ENCODE results near the gene R3HDM4.
A peak's percentile ranks its signal among the peaks of the same experiment; 100 is the strongest.

The R3HDM4 gene

GRCh38 chr19:952680-953444 lies 39.8 kb upstream of the R3HDM4 start:
- peak; percentile 40 for DNase-seq (ENCODE audit: low read depth)
- TF ChIP-seq, protein P1, sequence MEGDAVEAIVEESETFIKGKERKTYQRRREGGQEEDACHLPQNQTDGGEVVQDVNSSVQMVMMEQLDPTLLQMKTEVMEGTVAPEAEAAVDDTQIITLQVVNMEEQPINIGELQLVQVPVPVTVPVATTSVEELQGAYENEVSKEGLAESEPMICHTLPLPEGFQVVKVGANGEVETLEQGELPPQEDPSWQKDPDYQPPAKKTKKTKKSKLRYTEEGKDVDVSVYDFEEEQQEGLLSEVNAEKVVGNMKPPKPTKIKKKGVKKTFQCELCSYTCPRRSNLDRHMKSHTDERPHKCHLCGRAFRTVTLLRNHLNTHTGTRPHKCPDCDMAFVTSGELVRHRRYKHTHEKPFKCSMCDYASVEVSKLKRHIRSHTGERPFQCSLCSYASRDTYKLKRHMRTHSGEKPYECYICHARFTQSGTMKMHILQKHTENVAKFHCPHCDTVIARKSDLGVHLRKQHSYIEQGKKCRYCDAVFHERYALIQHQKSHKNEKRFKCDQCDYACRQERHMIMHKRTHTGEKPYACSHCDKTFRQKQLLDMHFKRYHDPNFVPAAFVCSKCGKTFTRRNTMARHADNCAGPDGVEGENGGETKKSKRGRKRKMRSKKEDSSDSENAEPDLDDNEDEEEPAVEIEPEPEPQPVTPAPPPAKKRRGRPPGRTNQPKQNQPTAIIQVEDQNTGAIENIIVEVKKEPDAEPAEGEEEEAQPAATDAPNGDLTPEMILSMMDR (IDR thresholded peaks at IDR 0.05; ENCODE audit: low read length, missing control alignments), result no peak
- H3K4me3 ChIP-seq (replicated peaks; ENCODE audit: low read depth, low read length), result peak overlapping the region; percentile 7

GRCh38 chr19:952049-952679 lies 39.1 kb upstream of the R3HDM4 start:
- H3K4me3 ChIP-seq (replicated peaks; ENCODE audit: low read depth, low read length), result no peak overlapping the region
- TF ChIP-seq, protein P1 (IDR thresholded peaks at IDR 0.05; ENCODE audit: low read length, missing control alignments), result no peak
- DNase-seq (ENCODE audit: low read depth), result no peak

DNA sequence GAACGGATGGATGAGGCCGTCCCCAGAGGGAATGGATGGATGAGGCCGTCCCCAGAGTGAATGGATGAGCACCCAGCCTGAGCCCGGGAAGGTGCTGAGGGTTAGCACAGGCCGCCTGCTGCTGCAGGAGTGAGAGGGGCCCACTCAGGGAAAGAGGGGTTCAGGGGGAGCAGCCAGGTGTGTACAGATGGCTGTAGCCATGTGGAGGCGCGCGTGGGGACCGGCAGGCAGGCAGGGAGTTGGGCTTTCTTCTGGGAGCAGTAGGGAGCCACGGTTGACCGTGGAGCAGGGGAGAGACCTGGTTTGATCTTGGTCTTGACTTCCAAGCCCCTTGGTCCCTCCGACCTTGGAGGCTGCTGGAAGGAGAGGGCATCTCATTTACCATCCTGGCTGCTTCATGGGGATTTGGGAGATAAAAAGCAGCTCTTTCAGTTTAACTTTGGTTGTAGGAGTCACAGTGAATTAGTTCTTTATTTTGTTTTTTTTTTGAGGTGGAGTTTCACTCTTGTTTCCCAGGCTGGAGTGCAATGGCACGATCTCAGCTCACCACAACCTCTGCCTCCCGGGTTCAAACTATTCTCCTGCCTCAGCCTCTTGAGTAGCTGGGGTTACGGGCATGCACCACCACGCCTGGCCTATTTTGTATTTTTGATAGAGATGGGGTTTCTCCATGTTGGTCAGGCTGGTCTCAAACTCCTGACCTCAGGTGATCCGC lies 37.5 kb upstream of the R3HDM4 start:
- no peak for DNase-seq (ENCODE audit: low read depth)
- no peak overlapping the region for H3K4me3 ChIP-seq (replicated peaks; ENCODE audit: low read depth, low read length)
- TF ChIP-seq, protein P1 (IDR thresholded peaks at IDR 0.05; ENCODE audit: low read length, missing control alignments), result no peak

DNA sequence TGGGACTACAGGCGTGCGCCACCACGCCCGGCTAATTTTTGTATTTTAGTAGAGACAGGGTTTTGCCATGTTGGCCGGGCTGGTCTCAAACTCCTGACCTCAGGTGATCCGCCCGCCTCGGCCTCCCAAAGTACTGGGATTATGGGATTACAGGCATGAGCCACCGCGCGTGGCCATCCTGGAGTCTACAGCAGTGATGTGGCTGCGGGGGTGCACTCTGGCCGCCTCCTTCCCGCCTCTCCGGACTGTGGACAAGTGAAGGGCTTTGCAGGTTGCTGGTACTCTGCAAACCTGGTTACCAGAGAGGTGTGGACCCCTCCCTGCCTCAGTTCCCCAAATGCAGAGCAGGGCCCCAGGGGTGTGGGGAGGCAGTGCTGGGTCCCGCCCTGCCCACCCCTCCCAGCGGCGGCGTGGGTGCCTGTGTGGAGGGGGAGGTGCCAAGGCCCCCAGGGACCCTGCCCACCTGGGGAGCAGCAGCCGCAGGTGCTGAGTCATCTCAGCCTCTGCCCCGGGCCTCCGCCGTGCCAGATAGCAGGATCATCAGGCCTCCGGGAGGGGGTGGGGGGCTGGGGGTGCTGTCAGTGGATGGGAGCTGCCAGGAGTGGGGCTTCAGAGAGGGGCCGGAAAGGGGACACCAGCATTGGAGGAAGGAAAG lies 36.0 kb upstream of the R3HDM4 start:
- H3K4me3 ChIP-seq (replicated peaks; ENCODE audit: low read depth, low read length), result no peak overlapping the region
- TF ChIP-seq, protein P1 (IDR thresholded peaks at IDR 0.05; ENCODE audit: low read length, missing control alignments), result no peak
- no peak for DNase-seq (ENCODE audit: low read depth)

- TF ChIP-seq, protein P1 (IDR thresholded peaks at IDR 0.05; ENCODE audit: low read length, missing control alignments), result no peak
- no peak overlapping the region for H3K4me3 ChIP-seq (replicated peaks; ENCODE audit: low read depth, low read length)
- no peak for DNase-seq (ENCODE audit: low read depth)
These were observed 34.9 kb upstream of the R3HDM4 start for GRCh38 chr19:947707-948539.

DNA sequence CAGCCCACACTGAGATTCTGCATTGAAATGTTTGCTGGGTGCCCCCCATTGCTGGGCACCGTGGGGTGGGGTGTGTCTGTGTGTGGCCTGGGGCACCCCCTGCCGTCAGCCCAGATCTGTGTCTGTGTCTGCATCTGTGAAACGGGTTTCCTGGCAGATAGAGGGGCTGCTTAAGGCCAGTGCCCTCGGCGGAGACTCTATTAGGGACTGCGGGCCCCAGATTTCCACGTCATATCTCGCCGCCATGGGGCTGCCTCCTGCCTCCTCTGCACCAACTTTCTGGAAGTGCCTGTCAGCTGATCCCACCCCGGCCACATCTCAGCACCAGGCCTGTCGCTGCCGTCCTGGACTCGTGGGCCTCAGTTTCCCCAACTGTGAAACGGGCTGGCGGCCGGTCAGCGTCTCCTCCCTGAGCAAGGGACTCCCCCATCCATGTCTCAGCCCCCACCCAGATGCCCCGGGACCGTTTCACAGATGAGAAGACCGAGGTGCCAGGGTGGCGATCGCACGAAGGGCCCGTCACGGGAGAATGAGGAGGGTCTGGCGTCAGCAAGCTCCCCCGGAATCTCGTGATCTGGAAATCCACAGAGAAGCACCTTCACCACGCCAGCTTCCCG lies 34.2 kb upstream of the R3HDM4 start:
- no peak for DNase-seq (ENCODE audit: low read depth)
- TF ChIP-seq, protein P1 (IDR thresholded peaks at IDR 0.05; ENCODE audit: low read length, missing control alignments), result no peak
- H3K4me3 ChIP-seq (replicated peaks; ENCODE audit: low read depth, low read length), result no peak overlapping the region

Measured in fibroblast of pulmonary artery (primary cell).